SIG-M5 treated with dmso at 0.1 percent for 504 hours (cell line): ENCODE data around the gene PPP1R27.

ENCODE experiments used
- DNase-seq: peaks from one replicate; lab custom pipeline; 2025; ENCODE audit not compliant: unreplicated experiment; lab: John Stamatoyannopoulos, UW

PPP1R27 gene

GRCh38 chr17:81806461-81807209, 28.2 kb downstream of the PPP1R27 start:
- no peak for DNase-seq

GRCh38 chr17:81805707-81806460, 29.0 kb downstream of the PPP1R27 start:
- no peak for DNase-seq

GRCh38 chr17:81804559-81805399, 30.1 kb downstream of the PPP1R27 start:
- no peak for DNase-seq

GRCh38 chr17:81803728-81804558, 30.9 kb downstream of the PPP1R27 start, which contains the start of gene GCGR:
Gene GCGR (plus strand): TSS chr17:81804150. CDS start chr17:81809019, 4,869 bp downstream.
- no peak for DNase-seq

- no peak for DNase-seq
These were observed 31.8 kb downstream of the PPP1R27 start for GRCh38 chr17:81802856-81803643.

- DNase-seq, result no peak
These were observed 32.6 kb downstream of the PPP1R27 start for GRCh38 chr17:81802048-81802758.

GRCh38 chr17:81801327-81801726, 33.5 kb downstream of the PPP1R27 start:
- DNase-seq, result no peak

- DNase-seq, result no peak
These were observed 40.3 kb downstream of the PPP1R27 start for GRCh38 chr17:81794509-81794908.

GRCh38 chr17:81794074-81794476, 40.8 kb downstream of the PPP1R27 start:
- no peak for DNase-seq

GRCh38 chr17:81792675-81793615, 41.9 kb downstream of the PPP1R27 start:
- no peak for DNase-seq
